T-cell (primary cell): Measurements from ENCODE around the gene EIF5A. TPM values are rescaled to one million over a fixed set of nuclear protein-coding genes. Genes with fewer than 3 reads are reported as not detected.

Experiments used
- ATAC-seq, 4 experiments: fragments of 200-7000 bp in 3 of 4; fragments of 150-1000 bp in 1 of 4; cut with Tn5 transposase; replicated peaks in 1 of 4; 1 replicate in 3 of 4; 2 replicates in 1 of 4; pipeline ENCODE4 v1.10.0; 2021; ENCODE audit warnings: moderate library complexity in 3 of 4, mild to moderate bottlenecking in 2 of 4, moderate number of reproducible peaks in 1 of 4
- CTCF ChIA-PET, 2 donors: fragments of 300-600 bp; sonication (Branson Sonifier 250); formaldehyde crosslinking; loops; one replicate each; lab custom pipeline; 2022; ENCODE audit warnings: antibody characterized with exemption in 2 of 2; lab: Charles Lee
- POLR2A ChIA-PET, 2 donors: fragments of 300-600 bp; sonication (Branson Sonifier 250); formaldehyde crosslinking; loops; one replicate each; lab custom pipeline; 2022; ENCODE audit warnings: antibody characterized with exemption in 2 of 2; lab: Charles Lee
- DNase-seq, 35 experiments: peaks; one replicate each; pipeline versions ENCODE4 v3.0.0 to v3.0.0-alpha.2; 2013 to 2023
- H3K27ac ChIP-seq: one replicate; pipeline ENCODE4 v1.5.1; 2013; ENCODE audit warnings: low read length
- H3K27me3 ChIP-seq, 2 experiments: replicated peaks in 1 of 2; 1 replicate in 1 of 2; 2 replicates in 1 of 2; pipeline versions ENCODE4 v1.6.1 to v1.7.0; 2013; ENCODE audit warnings: low read length in 1 of 2, mixed read lengths in 1 of 2; ENCODE audit not compliant: control insufficient read depth in 2 of 2, insufficient read depth in 2 of 2; ENCODE audit errors: extremely low read depth in 1 of 2
- H3K36me3 ChIP-seq, 2 donors: 1 replicate in 1 of 2; 2 replicates in 1 of 2; pipeline versions ENCODE4 v1.6.1 to v1.7.0; 2013; ENCODE audit warnings: low read length in 1 of 2; ENCODE audit not compliant: control insufficient read depth in 2 of 2, insufficient read depth in 1 of 2; ENCODE audit errors: extremely low read depth in 1 of 2
- H3K4me1 ChIP-seq, 2 experiments: 1 replicate in 1 of 2; 2 replicates in 1 of 2; pipeline versions ENCODE4 v1.6.1 to v1.7.0; 2013; ENCODE audit warnings: low read length in 2 of 2, mixed read lengths in 1 of 2; ENCODE audit not compliant: insufficient read depth in 2 of 2, control insufficient read depth in 1 of 2; ENCODE audit errors: extremely low read depth in 1 of 2
- H3K4me3 ChIP-seq, 2 donors: 1 replicate in 1 of 2; 2 replicates in 1 of 2; pipeline versions ENCODE4 v1.5.1 to v1.7.0; 2013; ENCODE audit warnings: mild to moderate bottlenecking in 2 of 2, low read length in 1 of 2, moderate library complexity in 1 of 2; ENCODE audit not compliant: control insufficient read depth in 1 of 2; ENCODE audit errors: extremely low read depth in 1 of 2
- H3K9me3 ChIP-seq: 2 replicates; pipeline ENCODE4 v1.7.0; 2013
- H3K27ac Mint-ChIP-seq, 2 donors: one replicate each; pipeline ENCODE4 v1.8.0; 2020 to 2021; ENCODE audit warnings: mild to moderate bottlenecking in 2 of 2, mixed read lengths in 2 of 2
- H3K27me3 Mint-ChIP-seq, 2 donors: one replicate each; pipeline ENCODE4 v1.8.0; 2021 to 2022; ENCODE audit warnings: mixed read lengths in 2 of 2
- H3K36me3 Mint-ChIP-seq: one replicate; pipeline ENCODE4 v1.8.0; 2021; ENCODE audit warnings: mixed read lengths
- H3K4me1 Mint-ChIP-seq, 3 donors: one replicate each; pipeline ENCODE4 v1.8.0; 2020 to 2022; ENCODE audit warnings: mixed read lengths in 3 of 3, mild to moderate bottlenecking in 1 of 3
- H3K4me3 Mint-ChIP-seq, 3 donors: one replicate each; pipeline ENCODE4 v1.8.0; 2020 to 2022; ENCODE audit warnings: mild to moderate bottlenecking in 3 of 3, mixed read lengths in 3 of 3, moderate library complexity in 3 of 3
- H3K9me3 Mint-ChIP-seq, 3 donors: one replicate each; pipeline ENCODE4 v1.8.0; 2020 to 2022; ENCODE audit warnings: mixed read lengths in 3 of 3
- WGBS: methylation state at CpG from one replicate; pipeline ENCODE4 v1.1.5; 2013; ENCODE audit warnings: missing lambda C conversion rate; ENCODE audit not compliant: insufficient coverage; 5-methylcytosine and 5-hydroxymethylcytosine counted together
- total RNA-seq, 35 experiments: library from RNA in 6 of 35; stranded (reverse) in 6 of 35; fragments of 120-200 nt in 1 of 35; gene quantifications; one replicate each; pipeline versions ENCODE4 v1.2.1 to v1.2.4 and lab custom pipeline; 2013 to 2026

Gene EIF5A
- total RNA-seq, 5 donors from 2014 or later (not counting 1 experiment from before 2014, with no cell fraction given): 286 to 481 (median 306) TPM

DNA sequence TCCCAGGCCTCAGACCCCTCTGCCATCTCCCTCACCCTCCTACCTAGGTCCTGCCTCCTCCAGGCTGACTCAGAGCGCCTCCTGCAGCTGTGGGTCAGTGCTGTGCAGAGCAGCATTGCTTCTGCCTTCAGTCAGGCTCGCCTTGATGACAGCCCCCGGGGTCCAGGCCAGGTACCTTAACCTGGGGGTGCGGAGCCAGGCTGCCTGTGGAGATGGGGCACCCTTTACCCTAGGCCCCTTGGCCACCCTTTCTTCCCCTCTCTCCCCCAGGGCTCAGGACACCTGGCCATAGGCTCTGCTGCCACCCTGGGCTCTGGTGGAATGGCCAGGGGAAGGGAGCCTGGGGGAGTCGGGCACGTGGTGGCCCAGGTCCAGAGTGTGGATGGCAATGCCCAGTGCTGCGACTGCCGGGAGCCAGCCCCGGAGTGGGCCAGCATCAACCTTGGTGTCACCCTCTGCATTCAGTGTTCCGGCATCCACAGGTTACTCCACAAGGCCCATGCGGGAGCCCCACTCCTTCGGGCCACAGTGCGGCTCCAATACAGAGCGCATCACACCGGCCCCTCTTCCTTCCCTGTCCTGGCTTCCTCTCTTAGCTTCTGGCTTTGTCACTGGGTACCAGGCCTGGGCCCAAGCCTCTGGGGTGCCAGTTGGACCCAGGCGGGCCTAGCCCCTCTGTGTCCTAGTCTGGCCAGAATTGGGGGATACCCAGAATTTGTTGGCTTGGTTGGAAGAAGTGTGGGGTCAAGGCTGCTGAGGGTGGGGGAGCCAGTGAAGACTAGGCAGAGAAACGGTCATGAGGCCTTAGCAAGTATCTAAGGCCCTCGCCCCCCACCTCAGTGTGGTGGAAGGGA lies 39.6 kb downstream of the EIF5A start:
- ATAC-seq (no peak), DNase-seq (no peak)
- Histone ChIP-seq H3K4me1 (peaks cover 5 to 44% of the 10 kb centered on the region in 2 experiments), H3K27ac (no peak overlapping the region), H3K4me3 (no peak overlapping the region), H3K9me3 (no peaks in the 10 kb centered on the region), H3K27me3 (no peaks in the 10 kb centered on the region), H3K36me3 (peaks cover 37 to 72% of the 10 kb centered on the region in 2 donors)
- 98% methylated on average over 17 of the region's 18 CpGs for WGBS
- Mint-ChIP-seq H3K36me3 (peaks cover 22% of the 10 kb centered on the region), H3K4me1 (peaks cover 18 to 38% (median 35%) of the 10 kb centered on the region in 3 donors), H3K9me3 (no peaks in the 10 kb centered on the region), H3K27me3 (no peaks in the 10 kb centered on the region), H3K27ac (peak overlapping the region in 1 of 2 donors; percentile 13), H3K4me3 (no peak overlapping the region)
- ChIA-PET CTCF (no interaction called here), POLR2A (no interaction called here)

DNA sequence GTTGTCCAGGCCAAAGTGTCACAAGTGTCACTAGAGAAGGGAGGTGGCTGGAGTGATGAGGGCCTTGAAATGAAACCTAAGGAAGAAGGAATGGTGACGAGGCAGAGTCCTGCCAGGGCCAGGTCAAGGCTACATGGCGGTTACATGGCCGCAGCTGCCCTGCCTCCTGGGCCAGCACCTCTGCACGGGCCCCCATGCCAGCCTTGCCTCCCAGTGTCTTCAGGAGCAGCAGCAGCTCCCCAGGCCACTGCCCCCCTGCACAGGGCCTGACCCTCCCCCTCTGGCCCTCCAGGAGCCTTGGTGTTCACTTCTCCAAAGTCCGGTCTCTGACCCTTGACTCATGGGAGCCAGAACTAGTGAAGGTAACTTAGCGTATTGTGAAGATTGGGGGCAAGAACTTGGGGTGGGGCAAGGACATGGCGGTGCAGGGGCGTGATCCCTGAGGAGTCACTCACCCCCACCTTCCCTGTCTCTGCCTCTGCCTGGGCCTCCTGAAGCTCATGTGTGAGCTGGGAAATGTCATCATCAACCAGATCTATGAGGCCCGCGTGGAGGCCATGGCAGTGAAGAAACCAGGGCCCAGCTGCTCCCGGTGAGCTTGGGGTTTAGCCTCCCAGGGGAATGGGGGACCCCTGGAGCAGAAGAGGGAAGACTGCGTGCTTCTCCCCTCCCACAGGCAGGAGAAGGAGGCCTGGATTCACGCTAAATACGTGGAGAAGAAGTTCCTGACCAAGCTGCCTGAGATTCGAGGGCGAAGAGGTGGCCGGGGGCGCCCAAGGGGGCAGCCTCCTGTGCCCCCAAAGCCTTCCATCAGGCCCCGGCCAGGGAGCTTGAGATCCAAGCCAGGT lies 40.4 kb downstream of the EIF5A start:
- Histone ChIP-seq H3K36me3 (peaks cover 37 to 64% of the 10 kb centered on the region in 2 donors), H3K27ac (no peak overlapping the region), H3K4me3 (no peak overlapping the region), H3K9me3 (no peaks in the 10 kb centered on the region), H3K27me3 (no peaks in the 10 kb centered on the region), H3K4me1 (peaks cover 7 to 49% of the 10 kb centered on the region in 2 experiments)
- CTCF ChIA-PET: interaction anchor here in 1 of 2 donors (0.6 to 1.7 kb wide), 3 partner anchors 12 to 43 kb away, joined by 3 to 5 read pairs (median 3); partner anchors contain the start of gene ACAP1
- DNase-seq: no peak
- Mint-ChIP-seq H3K27ac (peak overlapping the region in 1 of 2 donors; percentile 13), H3K4me1 (peaks cover 25 to 45% (median 39%) of the 10 kb centered on the region in 3 donors), H3K27me3 (no peaks in the 10 kb centered on the region), H3K36me3 (peaks cover 22% of the 10 kb centered on the region), H3K9me3 (no peaks in the 10 kb centered on the region), H3K4me3 (no peak overlapping the region)
- no peak for ATAC-seq
- WGBS: 93% methylated on average over 12 of the region's 19 CpGs
- POLR2A ChIA-PET: no interaction called here

DNA sequence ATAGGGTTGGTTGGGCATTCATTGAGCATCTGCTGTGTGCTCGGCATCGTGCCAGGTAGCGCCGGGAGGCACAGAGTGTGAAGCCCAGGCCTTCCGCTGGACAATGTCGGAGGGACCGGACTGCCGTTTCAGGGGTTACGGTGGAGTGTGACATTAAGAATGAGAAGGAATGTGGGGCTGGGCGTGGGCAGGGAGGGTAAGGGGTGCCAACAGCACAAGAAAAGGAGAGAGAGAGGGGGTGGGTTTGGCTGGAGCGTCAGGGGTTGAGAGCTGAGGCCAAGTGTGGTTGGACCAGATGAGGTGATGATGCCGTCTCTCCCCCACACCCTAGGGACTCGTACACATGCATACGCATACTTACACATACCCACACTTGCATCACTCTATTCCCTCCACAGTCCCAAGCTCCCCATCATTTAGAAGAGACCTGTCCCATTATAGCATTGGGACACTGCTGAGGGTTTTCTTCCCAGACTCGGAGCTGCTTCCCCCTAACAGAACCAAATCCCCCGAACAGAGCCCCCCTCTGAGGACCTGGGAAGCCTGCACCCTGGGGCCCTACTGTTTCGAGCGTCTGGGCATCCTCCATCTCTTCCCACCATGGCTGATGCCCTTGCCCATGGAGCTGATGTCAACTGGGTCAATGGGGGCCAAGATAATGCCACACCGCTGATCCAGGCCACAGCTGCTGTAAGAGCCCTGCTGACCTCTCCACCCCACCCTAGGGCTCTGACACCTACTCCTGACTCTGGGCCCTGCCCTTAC lies 41.2 kb downstream of the EIF5A start:
- ATAC-seq (no peak), DNase-seq (no peak)
- Mint-ChIP-seq H3K36me3 (peaks cover 22% of the 10 kb centered on the region), H3K27me3 (no peaks in the 10 kb centered on the region), H3K4me3 (no peak overlapping the region), H3K27ac (peak overlapping the region; percentile 34 to 79), H3K9me3 (no peaks in the 10 kb centered on the region), H3K4me1 (peaks cover 28 to 47% (median 42%) of the 10 kb centered on the region in 3 donors)
- H3K27ac ChIP-seq: no peak overlapping the region
- 91% methylated on average over 16 of the region's 19 CpGs for WGBS
- ChIA-PET CTCF (interaction anchor here (0.6 to 1.7 kb wide), 3 partner anchors 13 to 43 kb away, joined by 3 to 5 read pairs (median 3); partner anchors contain the start of gene ACAP1 (in 1 of the 2)), POLR2A (no interaction called here)
- H3K27me3 ChIP-seq: no peaks in the 10 kb centered on the region
- peaks cover 33 to 56% of the 10 kb centered on the region in 2 donors for H3K36me3 ChIP-seq
- peaks cover 7 to 54% of the 10 kb centered on the region in 2 experiments for H3K4me1 ChIP-seq
- H3K9me3 ChIP-seq: no peaks in the 10 kb centered on the region
- no peak overlapping the region for H3K4me3 ChIP-seq

DNA sequence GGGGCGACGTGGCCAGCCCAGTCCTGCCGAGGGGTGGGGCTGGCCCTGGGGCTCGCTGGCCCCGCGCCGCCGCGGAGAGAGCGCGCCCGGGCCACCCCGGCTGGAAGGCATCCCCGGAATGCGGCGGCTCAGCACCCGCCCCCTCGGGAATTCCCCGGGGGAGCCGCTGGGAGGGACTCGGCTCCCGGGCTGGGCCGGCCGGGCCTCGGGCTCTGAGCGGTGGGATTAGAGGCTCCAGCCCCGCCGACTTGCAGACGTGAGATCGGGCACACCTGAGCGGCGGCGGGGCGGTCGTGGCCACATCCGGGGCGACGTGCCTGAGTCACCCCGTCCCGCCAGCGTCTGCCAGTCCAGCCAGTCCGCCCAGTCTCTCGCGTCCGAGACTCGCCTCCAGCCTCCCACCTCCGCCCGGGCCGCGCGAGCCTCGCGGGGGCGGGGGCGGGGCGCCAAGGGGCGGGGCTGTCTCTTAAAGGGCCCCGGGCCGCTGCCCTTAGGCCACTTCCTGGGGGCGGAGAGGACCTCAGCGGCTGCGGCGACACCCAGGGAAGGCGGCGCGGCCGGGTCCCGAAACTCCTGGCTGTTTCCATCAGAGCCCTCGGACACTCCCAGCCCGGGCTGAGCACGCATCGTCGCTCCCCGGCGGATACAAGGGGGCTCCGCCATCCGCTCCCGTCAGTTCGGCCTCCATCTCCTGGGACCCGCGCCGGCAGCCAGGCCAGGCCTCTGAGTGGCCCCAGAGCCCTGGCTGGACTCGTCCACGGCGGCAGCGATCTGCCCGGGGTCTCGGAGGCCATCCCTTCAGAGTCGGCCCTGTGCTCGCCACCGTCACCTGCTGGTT lies 44.5 kb downstream of the EIF5A start, which contains the start of gene KCTD11:
Gene KCTD11, plus strand, starts transcription at position 498 of the 838 bp plus-strand sequence.
- peaks cover 18 to 27% of the 10 kb centered on the region in 2 donors for H3K36me3 ChIP-seq
- peaks cover 0 to 1% of the 10 kb centered on the region in 2 experiments for H3K27me3 ChIP-seq
- ChIA-PET CTCF (interaction anchor here in 1 of 2 donors (1.5 kb wide), 1 partner anchor 16 kb away, joined by 5 read pairs; the partner anchor contains the start of gene ACAP1), POLR2A (interaction anchor here in 1 of 2 donors (0.6 kb wide), 1 partner anchor 143 kb away, joined by 4 read pairs; no protein-coding TSS in a partner anchor)
- peak within 1 kb of the TSS; percentile 65 for H3K27ac ChIP-seq
- Mint-ChIP-seq H3K36me3 (peaks cover 11% of the 10 kb centered on the region), H3K4me1 (peaks cover 32 to 53% (median 39%) of the 10 kb centered on the region in 3 donors), H3K27ac (peak within 1 kb of the TSS; percentile 74 to 90), H3K27me3 (no peaks in the 10 kb centered on the region), H3K4me3 (peak within 1 kb of the TSS; percentile 79 to 86 (median 85)), H3K9me3 (no peaks in the 10 kb centered on the region)
- DNase-seq: peak in 34 of 35 experiments; percentile 33 to 82 (median 53)
- peaks cover 7 to 71% of the 10 kb centered on the region in 2 experiments for H3K4me1 ChIP-seq
- H3K4me3 ChIP-seq: peak within 1 kb of the TSS; percentile 49 to 58
- peak; percentile 58 to 63 (median 59) for ATAC-seq
- H3K9me3 ChIP-seq: no peaks in the 10 kb centered on the region
- 11% methylated on average over 89 of the region's 91 CpGs for WGBS

DNA sequence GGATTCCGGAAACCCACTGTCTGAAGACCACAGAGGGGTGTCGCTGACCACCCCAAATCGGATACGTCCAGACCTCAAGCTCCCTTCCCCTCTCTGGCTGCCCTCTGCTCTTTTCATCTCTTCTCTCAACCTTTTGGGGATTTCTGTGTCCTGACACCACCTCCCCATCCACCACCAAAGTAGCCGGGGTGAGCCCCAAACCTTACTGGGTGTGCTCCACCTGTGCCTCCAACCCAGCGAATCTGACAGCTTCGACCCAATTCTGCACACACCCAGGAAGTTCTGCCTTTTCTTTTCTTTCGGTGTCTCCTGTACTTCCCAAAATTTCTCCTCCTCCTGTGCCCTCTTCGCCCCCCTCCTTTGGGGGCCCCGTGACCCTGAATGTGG lies 45.1 kb downstream of the EIF5A start:
- CTCF ChIA-PET: no interaction called here
- Mint-ChIP-seq H3K27me3 (no peaks in the 10 kb centered on the region), H3K4me1 (peaks cover 32 to 49% (median 39%) of the 10 kb centered on the region in 3 donors), H3K27ac (peak overlapping the region; percentile 73 to 90), H3K36me3 (peaks cover 7% of the 10 kb centered on the region), H3K9me3 (no peaks in the 10 kb centered on the region), H3K4me3 (peak overlapping the region; percentile 79 to 86 (median 85))
- ATAC-seq: peak in 1 of 4 experiments; percentile 0
- no peaks in the 10 kb centered on the region for H3K9me3 ChIP-seq
- H3K4me3 ChIP-seq: peak overlapping the region; percentile 49 to 58
- WGBS: 53% methylated on average over 9 of the region's 10 CpGs
- peak overlapping the region; percentile 65 for H3K27ac ChIP-seq
- H3K36me3 ChIP-seq: peaks cover 12 to 21% of the 10 kb centered on the region in 2 donors
- DNase-seq: no peak
- POLR2A ChIA-PET: no interaction called here
- H3K4me1 ChIP-seq: peaks cover 7 to 71% of the 10 kb centered on the region in 2 experiments
- peaks cover 0 to 4% of the 10 kb centered on the region in 2 experiments for H3K27me3 ChIP-seq
